ENCODE measurements around the gene CTSA.

Gene CTSA

DNA sequence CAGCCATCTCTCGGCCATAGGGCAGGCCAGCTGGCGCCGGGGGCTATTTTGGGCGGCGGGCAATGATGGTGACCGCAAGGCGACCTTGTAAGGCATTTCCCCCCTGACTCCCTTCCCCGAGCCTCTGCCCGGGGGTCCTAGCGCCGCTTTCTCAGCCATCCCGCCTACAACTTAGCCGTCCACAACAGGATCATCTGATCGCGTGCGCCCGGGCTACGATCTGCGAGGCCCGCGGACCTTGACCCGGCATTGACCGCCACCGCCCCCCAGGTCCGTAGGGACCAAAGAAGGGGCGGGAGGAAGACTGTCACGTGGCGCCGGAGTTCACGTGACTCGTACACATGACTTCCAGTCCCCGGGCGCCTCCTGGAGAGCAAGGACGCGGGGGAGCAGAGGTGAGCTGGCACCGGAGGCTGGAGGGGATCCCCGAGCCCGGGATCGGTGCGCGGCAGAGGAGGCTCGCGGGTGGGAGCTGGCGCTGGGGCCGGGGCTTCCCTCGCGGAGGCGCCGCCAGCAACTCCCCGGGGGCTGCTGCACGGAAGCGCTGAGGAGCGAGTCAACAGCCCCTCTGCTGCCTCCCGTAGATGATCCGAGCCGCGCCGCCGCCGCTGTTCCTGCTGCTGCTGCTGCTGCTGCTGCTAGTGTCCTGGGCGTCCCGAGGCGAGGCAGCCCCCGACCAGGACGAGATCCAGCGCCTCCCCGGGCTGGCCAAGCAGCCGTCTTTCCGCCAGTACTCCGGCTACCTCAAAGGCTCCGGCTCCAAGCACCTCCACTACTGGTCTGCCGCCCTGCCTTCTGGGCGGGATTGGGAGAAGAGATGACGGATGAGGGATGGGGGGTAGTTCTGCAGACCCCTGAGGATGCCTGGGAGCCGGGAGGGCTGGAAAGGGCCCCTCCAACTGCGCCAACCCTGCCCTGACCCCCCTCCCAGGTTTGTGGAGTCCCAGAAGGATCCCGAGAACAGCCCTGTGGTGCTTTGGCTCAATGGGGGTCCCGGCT, at the start of gene CTSA, which contains the start of gene NEURL2:
Gene CTSA (plus strand): TSS at position 351 of the 999 bp plus-strand sequence. CDS start 234 bp downstream, at position 585.
Gene NEURL2 (minus strand): TSS at position 224 of the 999 bp plus-strand sequence. CDS start 217 bp downstream, at position 7.
- peak; percentile 81 to 86 for DNase-seq

DNA sequence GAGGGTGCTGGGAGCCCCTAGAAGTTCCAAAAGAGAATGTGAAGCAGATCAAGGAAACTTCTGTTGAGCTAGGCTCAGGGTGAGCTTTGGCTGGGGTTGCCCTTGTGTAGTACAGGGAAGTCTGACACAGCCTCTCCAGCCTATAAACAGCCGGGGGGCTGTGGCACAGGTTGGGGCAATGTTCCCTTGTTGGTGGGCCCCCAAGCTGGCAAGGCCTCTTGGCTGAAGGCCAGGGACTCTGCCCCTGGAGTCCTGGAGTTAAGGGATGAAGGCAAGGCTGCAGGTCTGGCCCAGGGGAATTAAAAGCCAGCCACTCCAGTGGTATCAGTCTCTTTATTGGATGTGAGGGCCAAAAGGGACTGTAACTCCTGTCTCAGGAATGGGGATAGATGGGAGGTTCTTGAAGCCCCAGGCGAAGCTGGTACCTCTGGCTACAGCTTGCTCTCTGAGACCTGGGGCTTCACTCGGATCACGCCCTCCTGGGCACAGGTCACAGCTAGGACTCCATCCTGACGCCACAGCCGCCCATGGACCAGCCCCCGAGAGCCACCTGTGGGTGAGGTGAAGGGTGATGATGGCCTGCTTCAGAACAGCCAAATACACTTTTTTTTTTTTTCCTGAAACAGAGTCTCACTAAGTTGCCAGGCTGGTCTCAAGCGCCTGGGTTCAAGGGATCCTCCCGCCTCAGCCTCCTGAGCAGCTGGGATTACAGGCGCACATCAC, 49.6 kb upstream of the CTSA start:
- DNase-seq, result no peak

DNA sequence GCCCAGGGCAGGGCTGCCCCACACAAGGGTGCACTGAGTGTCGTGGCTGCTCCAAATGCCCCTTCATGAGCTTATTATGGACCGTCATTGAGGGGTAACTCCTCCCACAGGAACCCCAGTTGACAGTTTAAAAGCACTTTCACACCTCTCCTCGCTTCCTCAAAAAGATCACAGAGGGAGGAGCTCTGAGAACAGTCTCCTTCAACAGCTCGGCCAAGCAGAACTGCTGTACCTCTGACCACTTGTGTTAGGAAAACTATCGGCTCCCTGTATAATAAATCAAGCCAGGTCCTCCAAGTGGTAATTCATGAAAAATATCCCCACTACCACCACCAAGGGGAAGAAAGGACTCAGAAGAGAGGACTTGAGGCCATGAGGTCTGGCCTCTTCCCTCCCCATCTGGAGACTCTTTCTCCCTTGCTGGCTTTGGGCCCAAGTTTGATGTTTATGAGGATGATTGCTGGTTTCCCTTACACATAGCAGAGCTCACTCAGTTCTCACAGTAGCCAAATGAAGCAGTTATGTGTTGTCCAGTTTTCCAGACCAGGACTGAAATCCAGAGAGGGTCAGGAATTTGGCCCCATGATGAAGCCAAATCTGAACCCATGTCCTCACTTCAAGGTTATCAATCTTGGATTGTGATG, 48.8 kb upstream of the CTSA start:
- DNase-seq, result no peak

DNA sequence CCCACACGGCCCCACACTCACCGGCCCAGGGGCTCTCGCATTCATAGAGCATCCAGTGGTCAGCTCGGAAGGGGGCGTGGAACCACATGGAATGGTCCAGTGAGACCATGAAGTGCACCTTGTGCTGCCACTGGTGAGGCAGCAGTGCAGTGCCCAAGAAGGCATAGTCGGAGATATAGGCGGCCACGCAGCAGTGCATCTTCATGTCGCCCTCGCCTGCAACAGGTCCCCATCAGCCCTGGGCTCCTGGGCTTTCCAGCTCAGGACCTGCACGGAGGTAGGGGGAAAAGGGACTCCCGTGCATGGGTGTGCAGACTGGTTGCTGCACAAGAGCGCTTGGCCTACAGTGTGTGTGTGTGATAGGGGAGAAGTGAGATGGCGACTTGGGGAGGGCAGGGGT, 47.6 kb upstream of the CTSA start:
- DNase-seq, result no peak

DNA sequence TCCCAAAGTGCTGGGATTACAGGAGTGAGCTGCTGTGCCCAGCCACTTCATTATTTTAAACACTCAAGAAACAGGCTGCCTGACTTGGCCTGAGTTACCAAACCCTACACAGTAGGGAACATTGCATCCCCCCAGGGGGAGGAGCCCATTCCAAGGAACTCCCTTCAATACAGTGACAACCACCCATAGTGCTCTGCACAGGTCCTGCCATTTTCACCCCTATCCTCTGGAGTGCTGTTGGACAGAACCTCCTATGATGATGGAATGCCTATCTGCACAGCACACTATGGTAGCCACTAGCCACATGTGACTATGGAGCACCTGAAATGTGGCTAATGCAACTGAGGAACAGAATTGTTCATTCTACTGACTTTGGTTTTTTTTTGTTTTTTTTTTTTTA, 45.7 kb upstream of the CTSA start:
- DNase-seq, result no peak

GRCh38 chr20:45848421-45848820, 42.7 kb upstream of the CTSA start:
- DNase-seq, result no peak

DNA sequence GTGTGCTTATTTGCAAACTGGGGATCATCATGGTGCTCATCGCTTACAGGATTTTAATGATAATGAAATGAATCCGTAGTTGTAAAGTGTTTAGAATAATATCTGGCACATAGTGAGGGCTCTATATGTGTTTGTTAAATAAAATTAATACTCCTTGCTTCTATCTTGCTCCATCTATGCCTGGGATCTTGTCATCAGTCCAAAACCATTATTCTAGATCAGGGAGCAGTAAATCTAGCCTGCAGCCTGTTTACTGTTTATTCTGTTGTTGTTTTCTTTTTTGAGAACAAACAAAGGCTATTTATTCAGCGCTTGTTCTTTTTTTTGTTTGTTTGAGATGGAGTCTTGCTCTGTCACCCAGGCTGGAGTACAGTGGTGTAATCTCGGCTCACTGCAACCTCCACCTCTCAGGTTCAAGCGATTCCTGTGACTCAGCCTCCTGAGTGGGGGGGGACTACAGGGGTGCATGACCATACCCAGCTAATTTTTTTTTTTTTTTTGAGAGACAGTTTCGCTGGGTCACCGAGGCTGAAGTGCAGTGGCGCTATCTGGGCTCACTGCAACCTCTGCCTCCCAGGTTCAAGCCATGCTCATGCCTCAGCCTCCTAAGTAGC, 42.1 kb upstream of the CTSA start:
- DNase-seq, result no peak

GRCh38 chr20:45850238-45850637, 40.9 kb upstream of the CTSA start:
- no peak for DNase-seq

GRCh38 chr20:45850926-45851325, 40.2 kb upstream of the CTSA start:
- no peak for DNase-seq

DNA sequence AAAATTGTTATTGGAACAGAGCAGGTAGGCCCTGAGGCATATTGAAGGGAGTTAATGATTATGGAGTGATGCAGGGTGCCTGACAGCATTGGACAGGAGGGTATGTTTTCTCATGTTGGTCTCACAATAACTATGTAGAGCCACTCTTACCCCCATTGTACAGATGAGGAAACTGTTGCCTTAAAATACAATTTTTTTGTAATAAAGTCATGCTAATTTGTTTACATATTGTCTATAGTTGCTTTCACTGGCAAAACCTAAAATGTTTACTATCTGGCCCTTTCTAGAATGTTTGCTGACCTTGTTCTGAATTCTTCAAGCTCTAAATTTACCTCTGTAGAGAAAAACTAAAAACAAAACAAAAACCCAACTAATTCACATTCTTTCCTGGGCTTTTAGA, 39.6 kb upstream of the CTSA start:
- no peak for DNase-seq

DNA sequence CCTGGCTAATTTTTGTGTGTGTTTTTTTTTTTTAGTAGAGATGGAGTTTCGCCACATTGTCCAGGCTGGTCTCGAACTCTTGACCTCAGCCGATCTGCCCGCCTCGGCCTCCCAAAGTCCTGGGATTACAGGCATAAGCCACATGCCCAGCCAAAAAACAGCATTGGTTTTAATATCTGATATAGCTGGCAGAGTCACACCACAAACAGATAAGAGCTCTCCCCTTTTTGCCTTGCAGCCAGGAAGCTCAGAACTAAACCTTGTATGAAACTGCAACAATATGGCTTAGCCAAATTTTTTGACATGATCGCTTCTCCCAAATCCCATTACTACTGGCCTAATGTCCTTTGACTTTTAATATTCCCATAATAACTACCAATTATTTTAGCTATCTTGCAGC, 38.8 kb upstream of the CTSA start:
- DNase-seq, result no peak

DNA sequence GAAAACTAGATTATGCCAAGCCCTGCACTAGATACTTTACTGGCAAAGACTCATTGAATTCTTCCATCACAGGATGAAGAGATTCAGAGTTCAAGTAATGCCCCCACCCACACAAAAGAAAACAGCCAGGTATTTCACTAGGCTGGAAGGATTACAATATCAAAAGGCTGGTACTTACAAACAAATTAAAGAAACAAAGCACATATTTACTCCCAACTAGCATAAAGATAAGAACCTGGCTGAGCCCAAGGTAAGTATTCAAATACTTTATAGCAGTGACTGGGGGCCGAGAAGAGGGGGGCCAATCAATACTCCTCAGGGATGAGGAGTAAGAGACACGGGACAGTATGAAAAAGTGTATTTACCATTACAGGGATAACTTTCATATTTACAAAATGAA, 37.7 kb upstream of the CTSA start:
- DNase-seq, result no peak

GRCh38 chr20:45857114-45857881, 33.8 kb upstream of the CTSA start, which contains the start of the genes ACOT8 and ZSWIM3:
ACOT8 (minus strand) TSS chr20:45857392; CDS start chr20:45857315, 77 bp downstream.
ZSWIM3 (plus strand) TSS chr20:45857614; CDS start chr20:45857826, 212 bp downstream.
- DNase-seq, result peak; percentile 94 to 98

- DNase-seq, result peak in 1 of 2 donors; percentile 47
These were observed 33.3 kb upstream of the CTSA start for GRCh38 chr20:45857882-45858216.

- DNase-seq, result no peak
These were observed 31.2 kb upstream of the CTSA start for GRCh38 chr20:45859916-45860315.

DNA sequence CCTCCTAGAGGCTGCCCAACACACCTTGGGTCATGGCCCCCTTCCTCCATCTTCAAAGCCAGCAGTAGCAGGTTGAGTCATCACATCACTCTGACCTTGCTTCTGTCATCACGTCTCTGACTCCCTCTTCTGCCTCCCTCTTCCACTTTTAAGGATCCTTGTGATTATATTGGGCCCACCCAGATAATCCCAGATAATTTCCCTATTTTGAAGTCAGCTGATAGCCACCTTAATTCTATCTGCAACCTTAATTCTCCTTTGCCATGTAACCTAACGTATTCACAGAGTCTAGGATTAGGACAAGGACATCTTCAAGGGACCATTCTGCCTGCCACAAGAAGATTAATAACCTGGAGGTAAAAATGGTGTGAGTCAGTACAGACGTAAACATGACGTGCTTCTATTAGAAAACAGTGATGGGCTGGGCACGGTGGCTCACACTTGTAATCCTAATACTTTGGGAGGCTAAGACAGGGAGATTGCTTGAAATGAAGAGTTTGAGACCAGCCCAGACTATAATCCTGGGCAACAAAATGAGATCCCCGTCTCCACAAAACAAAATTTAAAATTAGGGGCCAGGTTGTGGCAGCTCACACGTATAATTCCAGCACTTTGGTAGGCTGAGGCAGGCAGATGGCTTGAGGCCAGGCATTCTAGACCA, 30.4 kb upstream of the CTSA start:
- no peak for DNase-seq

- DNase-seq, result no peak
These were observed 29.7 kb upstream of the CTSA start for GRCh38 chr20:45861221-45862075.

DNA sequence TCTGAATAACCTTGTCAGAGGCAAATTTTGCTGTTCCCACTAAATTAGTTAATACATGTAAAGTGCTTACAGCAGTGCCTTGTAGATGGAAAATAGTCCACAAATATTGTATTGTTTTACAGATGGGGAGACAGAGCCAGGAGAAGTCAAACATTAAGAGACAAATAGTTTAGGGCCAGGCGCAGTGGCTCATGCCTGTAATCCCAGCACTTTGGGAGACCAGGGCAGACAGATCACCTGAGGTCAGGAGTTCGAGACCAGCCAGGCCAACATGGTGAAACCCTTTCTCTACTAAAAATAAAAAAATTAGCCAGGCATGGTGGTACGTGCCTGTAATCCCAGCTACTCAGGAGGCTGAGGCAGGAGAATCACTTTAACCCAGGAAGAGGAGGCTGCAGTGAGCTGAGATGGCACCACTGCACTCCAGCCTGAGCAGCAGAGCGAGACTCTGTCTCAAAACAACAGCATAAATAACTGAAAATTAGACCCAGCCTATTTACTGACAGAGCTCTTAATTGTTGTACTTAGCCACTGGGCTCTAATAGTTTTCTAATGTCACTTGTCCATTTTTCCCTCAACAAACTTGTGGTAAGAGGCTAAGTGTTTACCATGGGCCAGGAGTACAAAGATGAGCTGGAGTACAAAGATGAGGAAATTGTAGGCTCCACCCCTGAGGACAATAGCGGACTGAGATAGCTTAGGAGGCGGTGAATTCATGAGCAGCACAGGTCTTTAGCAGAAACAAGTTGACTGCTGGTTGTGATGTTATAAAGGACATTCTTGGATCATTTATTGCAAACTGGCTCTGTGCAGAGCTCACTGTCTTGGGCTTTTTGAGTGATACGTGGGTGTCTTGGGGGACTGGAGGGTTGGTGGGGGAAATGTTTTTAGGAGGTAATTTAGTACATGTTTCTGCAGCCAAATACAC, 27.3 kb upstream of the CTSA start:
- no peak for DNase-seq

- DNase-seq, result no peak
These were observed 24.7 kb upstream of the CTSA start for GRCh38 chr20:45866454-45866853.

All from hippocampal formation (tissue), 2 donors.